Urothelium cell line (cell line): ENCODE measurements around the gene MADD.

Experiments used
- DNase-seq: peaks from one replicate; pipeline ENCODE4 v3.0.0; 2011; ENCODE audit warnings: low spot score, mixed read lengths
- FAIRE-seq: peaks from 2 replicates; lab custom pipeline; 2011; peaks lifted over from hg19 to GRCh38; lab: Jason Lieb, UNC

Gene MADD

DNA sequence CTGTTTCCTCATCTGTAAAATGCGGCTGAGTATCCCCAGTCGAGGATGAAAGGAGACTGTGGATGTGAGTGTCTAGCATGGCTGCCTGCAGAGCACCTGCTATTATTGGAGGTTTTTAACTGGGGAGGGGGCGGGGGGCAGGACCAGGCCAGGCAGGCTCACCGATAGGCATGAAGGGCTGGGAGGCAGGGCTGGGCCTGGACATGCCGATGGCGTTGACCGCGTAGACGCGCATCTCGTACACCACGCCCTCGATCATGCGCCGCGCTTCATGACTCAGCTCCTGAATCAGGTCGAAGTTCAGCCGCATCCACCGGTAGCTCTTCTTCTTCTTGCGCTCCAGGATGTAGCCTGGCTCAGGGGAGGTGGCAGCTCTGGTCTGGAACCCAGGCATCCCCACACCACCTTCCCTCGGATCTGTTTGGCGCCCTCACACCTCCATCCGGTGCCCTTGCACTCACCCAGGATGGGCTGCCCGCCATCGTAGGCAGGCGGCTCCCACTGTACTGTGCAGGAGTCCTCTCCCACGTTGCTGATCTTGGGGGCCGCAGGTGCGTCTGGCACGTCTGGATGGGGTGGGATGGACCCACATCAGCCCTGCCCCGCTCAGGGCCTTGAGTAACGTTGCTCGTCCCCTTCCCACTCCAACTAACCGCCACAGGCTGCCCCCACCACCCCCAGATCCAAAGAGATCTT lies 67.4 kb downstream of the MADD start:
- DNase-seq (no peak), FAIRE-seq (no peak)

DNA sequence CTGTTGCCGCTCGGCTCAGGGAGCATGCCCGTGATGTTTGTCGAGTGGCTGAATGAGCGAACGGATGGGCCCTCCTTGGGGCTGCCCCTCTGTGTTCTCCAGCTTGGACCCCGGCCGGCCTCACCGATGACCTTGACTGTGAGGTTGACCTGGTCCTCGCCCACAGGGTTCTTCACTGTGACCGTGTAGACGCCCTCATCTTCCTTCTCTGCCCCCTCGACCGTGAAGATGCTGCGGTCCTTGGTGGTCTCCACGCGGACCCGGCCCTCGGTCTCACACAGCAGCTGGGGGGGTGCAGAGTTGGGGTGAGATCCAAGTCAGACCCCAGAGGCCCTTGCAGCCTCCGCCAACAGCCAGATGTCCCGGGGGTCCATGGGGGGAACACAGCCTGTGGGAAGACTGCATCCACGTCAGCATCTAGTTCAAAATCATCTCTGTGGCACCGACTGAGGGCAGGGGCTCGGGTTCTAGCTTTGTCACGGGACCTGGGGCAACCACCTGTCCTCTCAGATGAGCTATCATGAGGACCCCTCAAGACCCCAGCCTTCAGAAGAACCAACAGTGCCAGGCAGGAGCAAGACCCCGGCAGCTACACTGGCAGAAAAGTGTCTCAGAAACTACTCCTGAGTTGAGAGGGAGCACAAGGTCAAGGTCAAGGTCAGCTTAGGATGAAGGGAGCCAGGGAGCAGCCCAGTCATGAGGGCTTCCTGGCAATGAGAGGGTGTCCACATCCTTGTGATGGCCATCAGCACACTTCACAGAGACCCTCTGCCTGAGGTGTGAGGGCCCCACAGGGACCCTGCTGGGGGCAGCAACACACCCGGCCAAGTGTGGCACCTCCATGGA lies 68.7 kb downstream of the MADD start:
- FAIRE-seq (no peak), DNase-seq (no peak)

DNA sequence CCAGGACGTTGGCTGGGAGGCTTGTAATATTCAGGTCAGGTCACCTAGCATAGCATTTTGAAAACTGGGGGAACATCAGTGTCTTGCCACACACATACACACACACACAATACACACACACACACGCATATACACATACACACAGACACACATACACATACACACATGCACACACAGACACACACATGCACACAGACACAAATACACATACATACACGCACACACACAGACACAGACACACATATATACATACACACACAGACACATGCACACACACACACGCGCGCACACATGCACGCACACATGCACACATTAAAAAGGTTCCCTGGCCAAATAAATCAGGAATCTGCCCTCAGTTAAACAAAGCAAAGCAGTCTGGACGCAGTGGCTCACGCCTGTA lies 70.1 kb downstream of the MADD start:
- peak; percentile 97 for FAIRE-seq

DNA sequence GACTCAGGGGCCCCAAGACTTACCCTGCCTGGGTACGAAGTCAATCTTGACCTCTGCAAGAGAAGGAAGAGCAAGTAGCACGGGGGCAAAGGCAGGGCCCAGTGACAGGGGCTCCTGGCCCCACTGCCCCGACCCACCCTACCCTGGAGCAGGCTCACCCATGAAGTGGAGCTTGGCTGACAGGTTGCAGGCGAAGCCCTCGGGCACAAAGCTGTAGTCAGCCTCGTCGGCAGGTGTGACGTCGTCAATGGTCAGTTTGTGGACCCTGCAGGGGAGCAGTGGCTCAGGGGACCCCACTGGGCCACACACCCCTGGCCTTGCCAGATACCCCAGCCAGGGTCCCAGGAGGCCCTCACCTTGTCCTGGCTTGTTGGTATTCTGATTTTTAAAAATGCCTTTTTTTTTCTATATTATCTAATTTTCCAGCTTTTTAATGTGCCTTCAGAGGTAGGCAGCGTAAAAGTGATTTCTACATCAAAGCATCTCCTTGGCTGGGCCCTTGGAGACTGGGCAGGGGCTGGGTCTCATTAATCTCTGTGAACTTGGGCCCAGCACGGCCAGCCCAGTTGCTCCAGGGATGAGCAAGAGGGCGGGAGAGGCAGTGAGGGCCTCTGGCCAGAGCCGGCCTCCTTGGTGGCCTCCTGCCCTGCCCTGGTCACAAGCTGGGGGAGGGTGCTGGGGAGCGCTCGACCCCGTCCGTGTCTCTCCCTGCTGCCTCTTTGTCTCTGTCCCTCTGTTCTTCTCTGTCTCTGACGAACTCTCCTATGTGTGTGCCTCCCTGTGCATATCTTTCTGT lies 71.2 kb downstream of the MADD start:
- DNase-seq (no peak), FAIRE-seq (no peak)

More for the DNA sequence above, 70.1 kb downstream of the MADD start:
- DNase-seq = no peak

DNA sequence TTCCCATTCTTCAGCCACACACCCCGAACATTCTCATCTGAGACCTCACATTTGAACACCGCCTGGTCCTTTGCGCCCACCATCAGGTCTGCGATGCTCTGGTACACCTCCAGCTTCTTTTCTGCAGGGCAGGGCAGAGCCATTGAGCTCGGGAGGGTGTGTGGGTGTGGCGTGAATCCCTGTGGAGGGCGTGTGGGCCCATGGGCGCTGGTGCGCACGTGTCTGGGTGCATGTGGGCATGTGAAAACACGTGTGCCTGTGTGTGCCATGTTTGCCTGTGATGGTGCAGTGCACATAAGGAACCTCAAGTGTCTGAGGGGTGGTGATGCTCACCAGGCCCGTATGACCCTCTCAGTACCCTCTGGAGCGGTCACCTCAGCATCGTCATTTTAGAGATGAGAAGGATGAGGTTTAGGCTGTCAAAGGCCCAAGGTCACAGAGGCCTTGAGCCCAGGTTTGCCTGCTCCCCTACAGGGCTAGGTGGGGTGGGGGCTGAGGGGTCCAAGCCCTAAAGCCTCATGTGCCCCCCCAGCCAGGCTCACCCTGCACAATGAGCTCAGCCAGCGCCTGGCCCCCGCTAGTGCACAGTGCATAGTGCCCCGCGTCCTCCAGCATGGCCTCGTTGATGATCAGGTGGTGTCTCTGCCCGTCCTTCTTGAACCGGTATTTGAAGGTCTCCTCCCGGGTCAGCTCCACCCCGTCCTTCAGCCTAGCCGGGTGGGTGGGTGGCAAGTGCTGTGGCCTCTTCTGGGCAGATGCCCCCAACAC lies 72.3 kb downstream of the MADD start:
- DNase-seq = no peak
- peak; percentile 32 for FAIRE-seq

DNA sequence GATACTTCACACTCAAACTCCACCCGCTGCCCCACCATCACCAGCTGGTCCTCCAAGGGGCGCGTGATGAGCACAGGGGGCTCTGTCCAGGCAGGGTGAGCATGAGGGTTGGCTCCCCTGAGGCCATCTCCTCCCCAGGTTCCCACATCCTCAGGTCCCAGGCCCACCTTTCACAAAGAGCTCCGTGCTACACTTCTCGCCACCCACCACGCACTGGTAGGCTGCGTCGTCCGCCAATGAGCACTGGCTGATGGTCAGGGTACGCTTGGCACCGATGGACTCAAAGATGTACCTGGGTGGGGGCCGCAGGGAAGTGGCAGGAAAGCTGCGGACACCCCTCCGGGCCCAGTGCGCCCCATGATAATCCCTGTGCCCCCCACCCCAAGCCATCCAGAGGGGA lies 72.9 kb downstream of the MADD start:
- no peak for DNase-seq
- no peak for FAIRE-seq

DNA sequence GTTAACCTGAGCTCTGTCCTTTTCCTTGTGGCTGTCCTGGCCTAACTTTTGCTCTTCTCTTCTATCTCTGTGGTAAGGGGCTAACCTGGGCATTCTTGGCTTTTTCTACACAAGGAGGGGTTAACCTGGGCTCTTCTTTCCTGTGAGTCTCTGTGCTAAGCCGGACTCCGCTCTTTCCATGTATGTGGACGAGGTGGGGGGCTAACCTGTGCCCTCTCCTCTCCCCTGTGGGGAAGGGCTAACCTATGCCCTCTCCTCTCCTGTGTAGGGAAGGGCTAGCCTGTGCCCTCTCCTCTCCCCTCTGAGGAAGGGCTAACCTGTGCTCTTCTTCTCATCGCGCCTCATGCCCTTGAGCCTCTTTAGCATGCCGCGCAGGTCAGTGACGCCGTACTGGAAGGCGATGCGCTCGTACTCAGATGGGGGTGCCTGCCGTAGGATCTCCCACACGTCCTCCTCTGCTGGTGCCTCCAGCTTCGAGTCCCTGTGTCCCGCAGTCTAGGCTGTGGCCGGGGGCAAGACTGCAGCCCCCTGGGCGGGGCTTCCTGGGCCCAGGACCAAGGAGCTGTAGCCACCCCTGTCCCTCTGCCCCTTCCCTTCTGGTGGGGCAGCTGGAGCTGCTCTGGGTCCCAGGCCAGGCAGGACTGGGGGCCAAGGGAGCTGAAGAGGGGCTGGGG lies 76.1 kb downstream of the MADD start:
- FAIRE-seq = peak; percentile 69
- DNase-seq = no peak

DNA sequence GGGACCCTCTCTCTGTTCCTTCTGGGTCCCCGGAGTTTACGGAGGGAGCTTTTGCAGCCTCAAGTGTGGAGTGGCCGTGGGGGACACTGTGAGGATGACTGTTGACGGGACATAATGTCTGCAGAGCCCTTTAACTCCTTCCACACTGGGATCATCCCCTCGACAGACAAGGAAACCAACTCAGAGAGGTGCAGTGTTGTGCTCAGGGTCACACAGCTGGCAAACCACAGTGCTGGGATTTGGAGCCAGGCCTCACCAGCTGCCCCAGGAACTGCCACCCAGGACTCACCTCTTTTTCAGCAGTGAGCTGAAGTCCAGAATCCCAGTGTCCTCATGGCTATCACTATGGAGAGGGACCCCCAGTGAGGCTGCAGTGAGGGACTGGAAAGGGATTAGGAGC lies 77.2 kb downstream of the MADD start:
- FAIRE-seq (no peak), DNase-seq (no peak)

DNA sequence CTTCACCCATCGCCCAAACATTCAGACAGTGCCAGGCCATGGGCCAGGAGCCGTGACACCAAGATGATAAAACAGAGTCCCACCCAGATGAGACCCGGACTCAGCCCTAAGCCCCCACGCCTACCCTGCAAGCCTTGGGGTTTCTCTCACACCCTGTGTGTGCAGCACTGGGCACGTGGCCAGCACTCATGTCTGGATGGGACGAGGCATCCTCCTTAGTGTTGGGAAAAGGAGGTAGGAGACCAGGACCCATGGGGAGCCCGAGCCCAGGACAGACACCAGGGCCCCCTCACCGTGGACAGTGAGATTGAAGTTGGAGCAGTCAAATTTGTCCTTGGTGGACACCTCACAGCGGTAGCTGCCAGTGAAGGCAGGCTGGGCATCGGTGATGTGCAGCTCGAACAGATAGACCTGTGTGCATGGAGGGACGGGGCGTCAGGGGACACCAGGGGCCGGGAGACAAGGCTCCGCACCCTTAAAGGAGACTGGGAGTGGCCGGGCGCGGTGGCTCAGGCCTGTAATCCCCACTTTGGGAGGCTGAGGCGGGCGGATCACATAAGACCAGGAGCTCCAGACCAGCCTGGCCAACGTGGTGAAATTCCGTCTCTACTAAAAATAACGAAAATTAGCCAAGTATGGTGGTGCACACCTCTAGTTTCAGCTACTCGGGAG lies 78.3 kb downstream of the MADD start:
- FAIRE-seq (no peak), DNase-seq (no peak)

DNA sequence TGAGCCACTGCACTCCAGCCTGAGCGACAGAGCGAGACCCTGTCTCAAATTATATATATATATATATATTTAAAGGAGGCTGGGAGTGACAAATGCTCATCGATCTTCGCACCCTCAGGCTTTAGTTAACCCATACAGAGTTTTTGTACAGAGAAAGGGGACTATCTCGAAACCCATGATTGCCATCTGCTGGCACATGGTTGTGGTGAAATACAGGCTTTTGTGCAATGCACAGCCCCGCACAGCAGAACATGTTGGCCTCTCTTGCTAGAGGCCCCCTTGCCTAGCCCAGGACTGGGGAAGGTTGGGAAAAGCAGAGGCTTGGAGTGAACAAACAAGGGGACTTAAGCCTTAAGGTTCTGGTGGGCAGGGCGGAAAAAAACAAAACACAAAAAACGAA lies 78.9 kb downstream of the MADD start:
- FAIRE-seq (no peak), DNase-seq (peak; percentile 46)

DNA sequence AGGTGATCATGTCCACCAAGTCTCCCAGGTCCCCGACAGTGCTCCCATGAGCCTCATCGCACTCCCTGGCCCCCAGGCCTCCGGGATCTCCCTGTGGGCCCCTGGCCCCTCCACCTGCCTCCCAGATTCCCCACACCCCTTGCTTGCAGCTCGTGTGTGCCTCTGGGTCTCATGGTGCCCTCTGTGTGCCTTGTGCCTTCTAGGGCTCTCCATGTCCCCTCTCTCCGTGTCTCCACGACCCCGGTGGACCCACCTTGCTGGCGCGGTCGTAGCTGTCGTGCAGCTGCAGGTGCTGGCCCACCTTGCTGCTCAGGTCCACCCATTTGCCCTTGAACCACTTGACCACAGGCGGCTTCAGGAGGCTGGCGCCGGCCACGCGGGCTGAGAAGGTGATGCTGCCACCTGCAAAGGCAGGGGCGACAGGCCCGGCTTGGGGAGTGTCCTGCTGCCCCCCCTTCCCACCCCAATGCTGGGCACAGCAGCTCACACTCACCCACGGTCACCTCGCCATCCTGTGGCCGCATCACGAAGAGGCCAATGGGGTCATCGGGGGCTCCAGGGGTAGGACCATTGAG lies 79.7 kb downstream of the MADD start:
- DNase-seq (no peak), FAIRE-seq (no peak)

DNA sequence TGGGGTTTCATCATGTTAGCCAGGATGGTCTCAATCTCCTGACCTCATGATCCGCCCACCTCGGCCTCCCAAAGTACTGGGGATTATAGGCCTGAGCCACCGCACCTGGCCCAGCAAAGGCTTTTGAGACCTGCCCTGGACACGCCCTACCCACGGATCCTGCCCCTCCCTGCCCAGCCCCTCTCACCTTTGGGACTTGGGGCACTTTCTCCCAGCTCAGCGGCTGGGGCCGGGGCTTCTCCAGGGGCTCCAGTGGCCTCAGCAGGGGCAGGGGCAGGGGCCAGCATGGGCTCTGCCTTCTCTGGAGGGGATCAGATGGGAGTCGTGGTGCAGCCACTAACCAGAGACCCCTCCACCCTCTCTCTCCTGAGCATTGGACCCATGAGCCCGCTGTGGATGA lies 80.4 kb downstream of the MADD start:
- DNase-seq (no peak), FAIRE-seq (no peak)

DNA sequence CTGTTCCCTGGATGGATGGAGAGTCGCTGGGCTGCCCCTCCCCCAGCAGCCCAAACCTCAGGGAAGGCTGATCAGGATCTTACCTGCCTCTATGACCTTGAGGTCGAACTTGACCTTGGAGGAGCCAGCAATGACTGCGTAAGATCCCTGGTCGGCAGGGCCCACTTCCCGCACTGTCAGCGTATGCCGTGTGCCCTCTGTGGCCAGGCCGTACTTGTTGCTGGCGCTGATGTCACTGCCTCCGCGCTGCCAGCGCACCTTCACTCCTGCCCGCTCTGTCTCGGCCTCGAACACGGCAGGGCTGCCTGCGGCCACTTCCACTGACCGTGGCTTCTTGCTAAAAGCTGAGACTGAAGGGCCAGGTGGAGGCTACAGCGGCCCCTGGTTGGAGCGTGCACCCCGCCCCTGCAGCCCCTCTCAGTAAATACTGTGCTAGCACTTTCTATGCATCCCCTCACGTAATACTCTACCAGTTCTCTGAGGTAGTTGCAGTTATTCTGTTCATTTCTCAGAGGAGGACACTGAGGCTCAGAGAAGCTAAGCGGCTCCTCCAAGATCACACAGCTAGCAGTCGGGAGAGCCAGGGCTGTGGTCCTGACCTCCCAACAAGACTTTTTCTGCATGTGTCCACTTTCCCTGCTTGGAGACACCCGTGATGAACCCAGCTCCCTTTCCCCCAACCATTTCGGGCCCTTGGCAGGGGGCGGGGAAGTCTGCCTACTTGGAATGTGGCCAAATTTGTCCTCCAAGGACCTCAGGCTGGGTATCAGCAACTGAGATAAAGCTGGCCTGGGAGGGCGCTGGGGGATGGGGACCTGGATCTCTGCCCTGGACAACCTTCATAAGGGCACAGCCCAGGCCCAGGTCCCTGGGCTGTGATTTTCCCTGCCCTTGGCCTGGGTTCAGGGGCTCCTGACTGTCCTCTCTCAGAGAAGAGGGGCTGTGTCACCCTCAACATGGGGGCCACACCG lies 81.5 kb downstream of the MADD start:
- DNase-seq = no peak
- FAIRE-seq = peak; percentile 65

DNA sequence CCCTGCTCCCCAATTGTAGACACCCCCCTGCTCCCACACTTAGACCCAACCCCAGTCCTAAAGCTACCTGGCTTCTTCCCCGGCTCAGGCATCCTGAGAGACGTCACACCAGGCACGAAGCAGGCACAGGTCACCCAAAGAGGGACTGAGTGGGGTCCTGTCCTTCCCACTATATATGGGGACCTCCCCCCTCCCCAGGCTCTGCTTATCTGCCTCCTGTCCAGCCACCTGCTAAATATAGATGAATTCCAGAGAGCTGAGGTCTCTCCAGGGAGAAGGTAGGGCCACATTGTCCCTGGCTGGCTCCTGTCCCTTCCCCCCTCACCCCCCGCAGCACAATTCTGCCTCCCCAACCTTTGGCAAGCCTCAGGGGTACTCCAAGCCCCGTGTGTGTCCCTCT lies 82.6 kb downstream of the MADD start, which contains the start of gene MYBPC3:
TSS of gene MYBPC3 (minus strand) at position 147 of the 400 bp plus-strand sequence. CDS start at position 92, 55 bp downstream.
- FAIRE-seq (no peak), DNase-seq (no peak)

DNA sequence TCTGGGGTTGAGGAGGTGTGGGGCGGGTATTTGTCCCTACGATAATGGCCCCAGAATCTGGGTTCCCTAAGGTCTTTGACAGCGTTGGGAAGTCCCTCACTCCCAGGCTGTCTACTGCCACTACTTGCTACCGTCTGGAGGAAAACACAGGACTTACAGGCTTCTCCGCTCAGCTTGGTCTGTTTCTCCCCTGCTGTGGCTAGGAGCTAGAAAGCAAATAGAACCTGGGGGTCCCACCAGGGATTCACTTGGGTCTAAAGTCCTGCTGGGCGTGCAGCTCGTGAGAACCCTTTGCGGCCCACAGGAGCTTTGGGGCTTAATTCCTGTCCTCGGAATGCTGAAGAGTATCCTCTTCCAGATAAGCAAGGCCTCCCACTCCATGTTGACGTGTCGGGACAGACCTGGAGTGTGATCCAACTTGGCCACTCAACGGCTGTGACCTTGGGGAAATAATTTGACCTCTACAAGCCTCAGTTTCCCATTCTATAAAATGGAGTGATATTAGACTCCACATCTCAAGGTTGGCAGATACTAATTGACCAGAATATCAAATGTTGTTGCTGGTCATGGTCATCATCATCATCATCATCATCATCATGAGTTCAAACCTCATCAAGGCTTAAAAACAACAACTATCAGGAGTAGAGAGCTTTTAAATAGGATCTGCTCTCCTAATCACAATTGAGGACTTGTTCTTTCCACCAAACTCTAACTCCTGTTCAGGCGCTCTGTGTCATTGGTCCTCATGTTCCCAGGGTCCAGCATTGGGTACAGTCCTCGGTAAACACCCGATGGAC lies 84.2 kb downstream of the MADD start:
- DNase-seq (no peak), FAIRE-seq (peak; percentile 50)

DNA sequence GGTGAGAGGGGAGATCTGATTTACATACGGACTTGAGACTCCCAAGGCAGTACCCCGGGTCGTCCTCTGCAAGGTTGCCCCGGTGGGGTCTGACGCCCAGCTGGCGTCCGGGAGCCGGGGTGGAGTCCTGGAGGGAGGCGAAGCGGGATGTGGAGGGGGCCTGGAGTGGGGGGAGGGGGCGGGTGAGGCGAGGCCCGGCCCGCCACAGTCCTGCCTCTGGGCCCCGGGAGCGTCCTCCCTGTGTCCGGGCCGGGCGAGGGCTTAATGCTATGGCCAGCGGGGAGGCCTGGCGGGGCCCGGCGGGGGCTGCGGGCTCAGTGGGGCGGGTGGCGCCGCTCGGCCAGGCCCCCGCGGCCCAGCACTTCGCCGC lies 85.0 kb downstream of the MADD start:
- FAIRE-seq = no peak
- no peak for DNase-seq
